Neural cell (in vitro differentiated cells): Measurements from ENCODE around the gene EHMT1. TPM values are rescaled to one million over a fixed set of nuclear protein-coding genes. Genes with fewer than 3 reads are reported as not detected.

Experiments
- H2AFZ ChIP-seq: fragments of 200-600, 300-800 bp; sonication (generic), shearing (Covaris generic); 2 replicates; pipeline ENCODE4 v1.6.0; 2014; ENCODE audit warnings: low read depth, mild to moderate bottlenecking, antibody characterized with exemption, low read length, moderate library complexity
- H3F3A ChIP-seq: fragments of 200-600 bp; shearing (Covaris generic); 2 replicates; pipeline ENCODE4 v1.6.1; 2016; ENCODE audit warnings: mild to moderate bottlenecking, moderate library complexity, mixed read lengths, antibody characterized with exemption, low read length; ENCODE audit not compliant: insufficient read depth, poor library complexity, severe bottlenecking
- H3K27ac ChIP-seq: fragments of 200-600, 300-800 bp; sonication (generic), shearing (Covaris generic); 2 replicates; pipeline ENCODE4 v1.5.1; 2014; ENCODE audit warnings: mild to moderate bottlenecking, low read length, moderate library complexity
- H3K27me3 ChIP-seq: fragments of 300-800, 200-600 bp; sonication (generic), shearing (Covaris generic); 2 replicates; pipeline ENCODE4 v1.6.0; 2014; ENCODE audit warnings: mild to moderate bottlenecking, low read depth, low read length, moderate library complexity; ENCODE audit not compliant: insufficient read depth
- H3K36me3 ChIP-seq: fragments of 300-800, 200-600 bp; sonication (generic), shearing (Covaris generic); 2 replicates; pipeline ENCODE4 v1.5.1; 2014; ENCODE audit warnings: mild to moderate bottlenecking, antibody characterized with exemption, low read length, moderate library complexity; ENCODE audit not compliant: insufficient read depth
- H3K4me2 ChIP-seq: fragments of 300-800, 200-600 bp; sonication (generic), shearing (Covaris generic); 2 replicates; pipeline ENCODE4 v1.6.0; 2014; ENCODE audit warnings: mild to moderate bottlenecking, low read length
- H3K4me3 ChIP-seq: fragments of 300-800, 200-600 bp; sonication (generic), shearing (Covaris generic); 2 replicates; pipeline ENCODE4 v1.5.1; 2014; ENCODE audit warnings: mild to moderate bottlenecking, low read length, moderate library complexity
- H3K79me2 ChIP-seq: fragments of 200-600 bp; shearing (Covaris generic); replicated peaks from 2 replicates; pipeline ENCODE4 v1.6.0; 2014; ENCODE audit warnings: mild to moderate bottlenecking, low read length, moderate library complexity; ENCODE audit not compliant: insufficient read depth
- H3K9ac ChIP-seq: fragments of 300-800, 200-600 bp; sonication (generic), shearing (Covaris generic); 2 replicates; pipeline ENCODE4 v1.6.1; 2016; ENCODE audit warnings: mild to moderate bottlenecking, low read length, mixed read lengths
- H3K9me2 ChIP-seq: fragments of 200-600 bp; shearing (Covaris generic); 2 replicates; pipeline ENCODE4 v1.6.1; 2016; ENCODE audit warnings: mild to moderate bottlenecking, low read length, mixed read lengths; ENCODE audit not compliant: insufficient read depth
- H3K9me3 ChIP-seq: fragments of 200-600, 300-800 bp; sonication (generic), shearing (Covaris generic); 2 replicates; pipeline ENCODE4 v1.6.1; 2016; ENCODE audit warnings: mild to moderate bottlenecking, mixed run types, low read length, moderate library complexity, mixed read lengths
- H4K20me1 ChIP-seq: fragments of 200-600 bp; shearing (Covaris generic); 2 replicates; pipeline ENCODE4 v1.6.1; 2016; ENCODE audit warnings: mild to moderate bottlenecking, mixed run types; ENCODE audit not compliant: insufficient read depth
- CTCF ChIP-seq: fragments of 450-650 bp; IDR thresholded peaks from 2 replicates; pipeline ENCODE4 v1.5.1; 2014; ENCODE audit warnings: antibody characterized with exemption, mild to moderate bottlenecking, moderate library complexity; ENCODE audit not compliant: poor library complexity, severe bottlenecking
- EP300 ChIP-seq: fragments of 450-650 bp; conservative IDR thresholded peaks from 2 replicates; pipeline ENCODE4 v1.6.1; 2014; ENCODE audit warnings: antibody characterized with exemption, mild to moderate bottlenecking, moderate library complexity; ENCODE audit not compliant: poor library complexity, severe bottlenecking
- EZH2 ChIP-seq: fragments of 200-600, 300-800 bp; shearing (Covaris generic), sonication (generic); IDR thresholded peaks from 2 replicates; pipeline ENCODE4 v1.6.1; 2014; ENCODE audit warnings: antibody characterized with exemption, low read length, borderline replicate concordance, mild to moderate bottlenecking; ENCODE audit not compliant: insufficient read depth, poor library complexity, severe bottlenecking
- MXI1 ChIP-seq: fragments of 450-650 bp; conservative IDR thresholded peaks from 2 replicates; pipeline ENCODE4 v1.6.1; 2014; ENCODE audit warnings: antibody characterized with exemption, mild to moderate bottlenecking; ENCODE audit not compliant: poor library complexity, severe bottlenecking
- POLR2AphosphoS5 ChIP-seq: IDR thresholded peaks from 2 replicates; pipeline ENCODE4 v1.6.1; 2012
- RAD21 ChIP-seq: fragments of 450-650 bp; conservative IDR thresholded peaks from 2 replicates; pipeline ENCODE4 v1.6.1; 2014; ENCODE audit warnings: antibody characterized with exemption, mild to moderate bottlenecking, moderate library complexity
- REST ChIP-seq: IDR thresholded peaks from 2 replicates; pipeline ENCODE4 v1.6.1; 2012; ENCODE audit warnings: borderline replicate concordance
- SMC3 ChIP-seq: fragments of 450-650 bp; conservative IDR thresholded peaks from 2 replicates; pipeline ENCODE4 v1.6.1; 2014; ENCODE audit warnings: antibody characterized with exemption, mild to moderate bottlenecking, moderate library complexity; ENCODE audit not compliant: poor library complexity
- TAF1 ChIP-seq: IDR thresholded peaks from 2 replicates; pipeline ENCODE4 v1.6.1; 2012; ENCODE audit warnings: low read depth
- polyA plus RNA-seq: library from polyadenylated mRNA; depleted of rRNA; stranded (reverse); fragments of >200 nt; gene quantifications from 2 replicates; pipeline ENCODE4 v1.2.3, GENCODE V29; 2014

Gene EHMT1
- polyA plus RNA-seq, 1 donor from 2014 or later: 53.0 TPM

GRCh38 chr9:137765536-137765935 lies 146.7 kb downstream of the EHMT1 start:
- Histone ChIP-seq H2AFZ (no peak overlapping the region), H3K27ac (no peak overlapping the region), H3K79me2 (no peaks in the 10 kb centered on the region), H3K9me2 (no peaks in the 10 kb centered on the region), H3K4me3 (no peak overlapping the region), H3K27me3 (no peaks in the 10 kb centered on the region), H3K9me3 (no peaks in the 10 kb centered on the region), H3K4me2 (no peak overlapping the region), H4K20me1 (no peaks in the 10 kb centered on the region), H3K36me3 (no peaks in the 10 kb centered on the region), H3F3A (no peaks in the 10 kb centered on the region), H3K9ac (no peak overlapping the region)
- TF ChIP-seq RAD21 (no peak), EZH2 (no peak), TAF1 (no peak), EP300 (no peak), REST (no peak), CTCF (no peak), SMC3 (no peak), MXI1 (no peak), POLR2AphosphoS5 (no peak)

GRCh38 chr9:137771580-137771979 lies 152.8 kb downstream of the EHMT1 start:
- Histone ChIP-seq H3F3A (no peaks in the 10 kb centered on the region), H4K20me1 (no peaks in the 10 kb centered on the region), H3K79me2 (no peaks in the 10 kb centered on the region), H3K36me3 (no peaks in the 10 kb centered on the region), H3K4me3 (no peak overlapping the region), H3K27ac (no peak overlapping the region), H3K9ac (no peak overlapping the region), H3K4me2 (no peak overlapping the region), H3K27me3 (no peaks in the 10 kb centered on the region), H2AFZ (no peak overlapping the region), H3K9me3 (no peaks in the 10 kb centered on the region), H3K9me2 (no peaks in the 10 kb centered on the region)
- TF ChIP-seq POLR2AphosphoS5: no peak
- TF ChIP-seq CTCF: no peak
- TF ChIP-seq MXI1: no peak
- no peak for TF ChIP-seq REST
- no peak for TF ChIP-seq EZH2
- no peak for TF ChIP-seq RAD21
- TF ChIP-seq SMC3: no peak
- no peak for TF ChIP-seq TAF1
- TF ChIP-seq EP300: no peak
